ENCODE measurements around the gene SLC35E1.

Gene SLC35E1

DNA sequence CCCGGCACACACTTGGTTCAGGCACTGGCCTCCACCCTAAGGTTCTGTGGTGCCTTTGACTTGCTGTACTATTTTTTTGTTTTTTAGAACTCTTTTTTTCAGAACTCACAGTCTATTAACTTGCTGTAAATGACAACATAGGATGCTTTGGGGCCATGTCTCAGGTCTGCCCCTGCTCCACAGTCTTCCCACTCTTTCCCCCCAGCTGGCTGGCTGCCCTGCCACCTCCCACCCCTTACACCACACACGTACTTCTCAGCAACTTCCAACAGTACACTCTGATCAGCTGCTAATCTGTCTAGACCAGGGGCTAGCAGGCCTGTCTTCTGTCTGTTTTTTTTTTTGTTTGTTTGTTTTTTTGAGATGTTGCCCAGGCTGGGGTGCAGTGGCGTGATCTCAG, 67.9 kb downstream of the SLC35E1 start:
- in situ Hi-C loops (cut with MboI; ENCODE audit: low sequenced_read_pairs) = no loop called here
